Measurements from ENCODE around the gene OLFM1.

The OLFM1 gene

GRCh38 chr9:135068776-135069415 is 18.6 kb upstream of the OLFM1 start:
- H3K27me3 Mint-ChIP-seq = peaks cover 10% of the 10 kb centered on the region
- no peaks in the 10 kb centered on the region for H3K36me3 Mint-ChIP-seq
- no peaks in the 10 kb centered on the region for H3K4me1 Mint-ChIP-seq (ENCODE audit: low read depth)
- H3K4me3 Mint-ChIP-seq = no peak overlapping the region
- H3K27ac Mint-ChIP-seq = no peak overlapping the region
- H3K9me3 Mint-ChIP-seq (ENCODE audit: low read depth) = peaks cover 7% of the 10 kb centered on the region

DNA sequence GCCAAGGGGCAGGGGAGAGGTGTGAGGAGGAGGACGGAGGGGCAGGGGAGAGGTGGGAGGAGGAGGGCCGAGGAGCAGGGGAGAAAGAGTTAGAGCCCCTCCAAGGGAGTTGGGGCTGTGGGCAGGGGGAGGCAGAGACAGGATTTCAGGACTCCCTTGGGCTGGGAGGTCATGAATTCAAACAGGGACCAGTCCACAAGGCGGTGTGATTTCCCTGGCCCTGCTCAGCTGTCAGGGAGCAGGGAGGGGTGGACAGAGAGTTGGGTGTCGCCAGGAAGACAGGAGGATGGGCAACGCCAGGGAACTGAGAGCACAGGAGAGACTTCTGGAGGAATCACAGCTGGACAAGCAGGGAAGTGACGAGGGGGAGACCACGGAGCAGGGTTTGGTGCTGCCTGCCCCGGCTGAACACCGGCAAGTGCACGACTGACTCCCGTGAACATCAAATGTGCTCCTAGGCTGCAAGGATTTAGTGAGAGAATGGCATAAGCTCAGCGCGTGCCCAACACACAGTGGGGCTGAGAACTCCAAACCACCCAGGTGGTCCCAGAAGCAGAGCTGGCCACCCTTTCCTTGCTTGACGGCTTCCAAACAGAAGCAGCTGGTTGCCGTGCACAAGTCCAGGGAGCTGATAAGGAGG is 17.8 kb upstream of the OLFM1 start:
- H3K36me3 Mint-ChIP-seq = no peaks in the 10 kb centered on the region
- no peak overlapping the region for H3K4me3 Mint-ChIP-seq
- peaks cover 13% of the 10 kb centered on the region for H3K27me3 Mint-ChIP-seq
- H3K4me1 Mint-ChIP-seq (ENCODE audit: low read depth) = peaks cover under 1% of the 10 kb centered on the region
- H3K27ac Mint-ChIP-seq = no peak overlapping the region
- H3K9me3 Mint-ChIP-seq (ENCODE audit: low read depth) = peaks cover 2% of the 10 kb centered on the region

GRCh38 chr9:135070198-135070951 is 17.1 kb upstream of the OLFM1 start:
- Mint-ChIP-seq H3K27me3 (peaks cover 15% of the 10 kb centered on the region), H3K4me3 (no peak overlapping the region), H3K9me3 (ENCODE audit: low read depth) (no peaks in the 10 kb centered on the region), H3K36me3 (no peaks in the 10 kb centered on the region), H3K4me1 (ENCODE audit: low read depth) (peaks cover 3% of the 10 kb centered on the region), H3K27ac (no peak overlapping the region)

DNA sequence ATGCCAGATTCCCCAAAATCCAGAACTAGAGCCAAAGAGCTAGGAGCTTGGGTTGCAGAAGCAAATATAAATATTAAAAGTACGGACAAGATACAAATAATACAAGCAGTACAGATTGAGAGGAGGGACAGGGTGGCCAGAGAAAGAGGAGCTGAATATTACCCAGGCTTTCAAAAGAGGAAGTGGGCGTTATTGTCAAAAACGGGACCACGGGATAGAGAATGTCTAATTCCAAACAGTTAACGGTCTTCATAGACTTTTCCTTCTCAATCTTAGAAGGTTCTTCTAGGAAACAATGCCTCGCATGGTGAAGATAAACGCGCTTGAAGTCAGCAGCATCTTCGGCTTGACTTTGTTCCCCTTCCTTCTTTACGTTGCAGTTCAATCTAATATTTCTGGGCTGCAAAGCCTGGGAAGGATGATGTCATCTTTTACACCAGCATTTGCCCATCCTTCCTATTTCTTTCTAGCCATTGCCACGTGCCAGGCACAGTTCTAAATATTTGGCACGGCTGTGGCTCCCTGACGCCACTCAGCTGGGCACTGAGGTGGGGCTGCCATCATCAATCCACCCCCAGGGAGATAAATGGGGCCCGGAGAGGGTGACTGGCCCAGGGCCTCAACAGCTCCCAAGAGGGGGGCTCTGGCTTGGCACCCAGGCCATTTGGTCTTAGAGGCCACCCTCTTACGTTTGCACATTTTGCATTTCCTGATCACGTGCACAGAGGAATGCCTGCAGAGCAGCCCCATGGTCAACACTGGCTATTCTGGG is 16.3 kb upstream of the OLFM1 start:
- H3K9me3 Mint-ChIP-seq (ENCODE audit: low read depth) = no peaks in the 10 kb centered on the region
- H3K4me1 Mint-ChIP-seq (ENCODE audit: low read depth) = peaks cover 3% of the 10 kb centered on the region
- H3K27me3 Mint-ChIP-seq = peaks cover 11% of the 10 kb centered on the region
- H3K27ac Mint-ChIP-seq = no peak overlapping the region
- H3K36me3 Mint-ChIP-seq = no peaks in the 10 kb centered on the region
- H3K4me3 Mint-ChIP-seq = no peak overlapping the region

DNA sequence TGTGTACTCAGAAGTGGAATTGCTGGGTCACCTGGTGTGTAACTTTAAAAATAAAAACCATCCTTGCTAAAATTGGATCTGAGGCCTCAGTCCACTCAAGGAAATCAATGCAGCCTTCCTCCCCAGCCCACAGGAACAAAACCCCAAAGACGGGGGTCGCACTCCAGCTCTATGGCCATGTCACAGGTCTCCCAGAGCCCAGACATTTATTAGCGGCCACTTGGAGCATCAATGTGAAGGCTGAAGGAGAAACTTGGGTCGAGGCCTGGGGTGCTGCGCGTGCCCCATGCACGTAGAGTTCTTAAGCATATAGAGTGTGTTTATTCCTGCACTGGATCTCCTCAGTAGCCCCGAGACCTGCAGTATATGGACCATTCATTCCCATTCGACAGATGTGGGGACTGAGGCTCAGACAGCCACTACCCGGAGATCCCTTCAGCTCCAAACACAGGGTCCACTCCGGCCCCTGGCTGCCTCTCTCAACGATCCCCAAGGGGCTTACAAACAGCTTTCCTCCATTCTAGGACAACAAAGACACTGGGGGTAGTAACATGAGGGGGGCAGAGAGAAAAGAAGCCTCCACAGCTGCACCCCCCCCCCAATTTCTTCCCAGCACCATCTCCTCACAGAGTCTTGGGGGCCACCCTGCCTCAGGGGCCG is 14.3 kb upstream of the OLFM1 start:
- H3K36me3 Mint-ChIP-seq = no peaks in the 10 kb centered on the region
- no peak overlapping the region for H3K4me3 Mint-ChIP-seq
- no peaks in the 10 kb centered on the region for H3K9me3 Mint-ChIP-seq (ENCODE audit: low read depth)
- peaks cover 4% of the 10 kb centered on the region for H3K4me1 Mint-ChIP-seq (ENCODE audit: low read depth)
- peaks cover 14% of the 10 kb centered on the region for H3K27me3 Mint-ChIP-seq
- no peak overlapping the region for H3K27ac Mint-ChIP-seq

DNA sequence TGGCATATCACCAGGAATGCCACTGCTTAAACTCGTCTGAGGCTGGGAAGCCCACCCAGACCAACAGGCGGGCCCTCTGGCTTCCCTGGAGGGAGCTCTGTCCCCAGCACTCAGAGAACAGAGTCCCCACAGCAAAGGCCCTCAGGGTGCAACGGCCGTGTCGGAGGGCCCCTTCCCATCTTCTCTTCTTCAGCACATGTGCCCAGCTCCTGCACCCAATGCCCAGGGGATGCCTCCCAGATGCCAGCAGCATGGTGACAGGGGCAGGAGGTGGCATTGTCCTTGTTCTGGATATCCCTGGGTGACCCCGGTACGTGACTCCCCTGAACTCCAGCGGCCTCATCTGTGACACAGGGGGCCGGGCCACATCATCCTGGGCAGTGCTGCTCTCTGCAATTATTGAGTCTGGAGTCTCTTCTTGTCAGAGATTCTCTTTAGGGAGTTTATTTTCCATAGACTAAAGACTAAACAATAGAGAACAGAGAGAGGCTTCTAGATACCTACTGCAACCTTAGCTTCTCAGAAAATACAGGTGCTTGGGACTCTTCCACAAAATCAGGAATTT is 13.6 kb upstream of the OLFM1 start:
- peaks cover 14% of the 10 kb centered on the region for H3K27me3 Mint-ChIP-seq
- no peak overlapping the region for H3K4me3 Mint-ChIP-seq
- H3K36me3 Mint-ChIP-seq = no peaks in the 10 kb centered on the region

DNA sequence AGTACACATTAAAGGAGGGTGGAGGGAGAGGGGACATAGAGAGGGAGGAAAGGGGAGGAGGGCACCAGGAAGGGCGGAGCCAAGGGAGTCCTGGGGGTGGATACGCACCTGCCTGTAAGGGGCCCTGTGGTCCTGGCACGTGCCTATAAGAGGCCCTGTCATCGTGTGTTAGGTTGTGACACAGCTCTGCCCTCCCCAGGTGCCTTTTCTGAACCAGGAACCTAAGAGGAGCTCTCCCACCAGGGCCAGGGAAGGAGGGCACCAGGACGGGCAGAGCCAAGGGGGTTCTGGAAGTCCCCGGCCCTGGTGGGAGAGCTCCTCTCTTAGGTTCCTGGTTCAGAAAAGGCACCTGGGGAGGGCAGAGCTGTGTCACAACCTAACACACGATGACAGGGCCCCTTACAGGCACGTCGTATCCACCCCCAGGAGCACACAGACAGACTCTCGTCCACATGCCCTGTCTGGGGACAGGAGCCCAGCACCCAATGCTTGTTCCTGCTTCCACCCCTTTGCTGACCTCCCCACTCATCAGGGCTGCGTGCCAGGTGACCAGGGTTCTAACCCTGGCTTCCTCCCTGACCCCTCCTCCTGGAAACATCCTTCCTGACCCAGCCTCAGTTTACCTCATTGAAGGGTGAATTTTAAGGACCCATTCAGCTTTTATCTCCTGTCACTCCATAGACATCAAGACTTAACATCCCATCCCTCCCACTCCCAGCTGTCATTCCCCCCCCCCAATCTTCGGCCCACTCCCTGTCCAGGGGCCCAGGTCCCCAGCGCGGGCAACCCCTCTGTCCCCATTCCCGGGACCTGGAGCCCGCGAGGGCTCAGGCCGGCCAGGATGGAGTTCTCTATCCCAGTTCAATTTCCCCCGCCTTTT is 12.9 kb upstream of the OLFM1 start:
- Mint-ChIP-seq H3K4me3 (no peak overlapping the region), H3K27ac (no peak overlapping the region), H3K27me3 (peaks cover 16% of the 10 kb centered on the region)

More for the DNA sequence above, 13.6 kb upstream of the OLFM1 start:
- peaks cover 4% of the 10 kb centered on the region for H3K4me1 Mint-ChIP-seq (ENCODE audit: low read depth)
- no peaks in the 10 kb centered on the region for H3K9me3 Mint-ChIP-seq (ENCODE audit: low read depth)
- H3K27ac Mint-ChIP-seq = no peak overlapping the region

DNA sequence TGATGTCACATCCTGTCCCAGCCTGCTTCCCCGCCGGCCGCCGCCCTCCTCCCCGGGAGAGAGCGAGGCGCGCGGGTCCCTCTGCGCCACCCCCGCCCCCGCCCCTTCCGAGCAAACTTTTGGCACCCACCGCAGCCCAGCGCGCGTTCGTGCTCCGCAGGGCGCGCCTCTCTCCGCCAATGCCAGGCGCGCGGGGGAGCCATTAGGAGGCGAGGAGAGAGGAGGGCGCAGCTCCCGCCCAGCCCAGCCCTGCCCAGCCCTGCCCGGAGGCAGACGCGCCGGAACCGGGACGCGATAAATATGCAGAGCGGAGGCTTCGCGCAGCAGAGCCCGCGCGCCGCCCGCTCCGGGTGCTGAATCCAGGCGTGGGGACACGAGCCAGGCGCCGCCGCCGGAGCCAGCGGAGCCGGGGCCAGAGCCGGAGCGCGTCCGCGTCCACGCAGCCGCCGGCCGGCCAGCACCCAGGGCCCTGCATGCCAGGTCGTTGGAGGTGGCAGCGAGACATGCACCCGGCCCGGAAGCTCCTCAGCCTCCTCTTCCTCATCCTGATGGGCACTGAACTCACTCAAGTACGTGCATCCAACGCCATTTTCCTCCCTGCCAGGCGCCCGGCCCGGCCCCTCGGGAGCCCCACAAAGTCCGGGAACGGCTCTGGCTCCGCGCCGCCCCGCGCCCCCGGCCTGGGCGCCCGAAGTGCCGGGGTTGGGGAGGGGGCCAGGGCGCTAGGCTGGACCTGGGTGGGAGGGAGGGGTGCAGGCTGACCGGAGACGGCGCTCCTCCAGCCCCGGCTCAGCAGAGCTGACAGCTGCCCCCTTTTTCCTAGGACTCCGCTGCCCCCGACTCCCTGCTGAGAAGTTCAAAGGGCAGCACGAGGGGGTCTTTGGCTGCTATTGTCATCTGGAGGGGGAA is 12.0 kb upstream of the OLFM1 start:
- H3K4me1 Mint-ChIP-seq (ENCODE audit: low read depth) = peaks cover 4% of the 10 kb centered on the region
- H3K27me3 Mint-ChIP-seq = peaks cover 14% of the 10 kb centered on the region
- no peak overlapping the region for H3K4me3 Mint-ChIP-seq
- H3K27ac Mint-ChIP-seq = no peak overlapping the region
- H3K36me3 Mint-ChIP-seq = no peaks in the 10 kb centered on the region
- no peaks in the 10 kb centered on the region for H3K9me3 Mint-ChIP-seq (ENCODE audit: low read depth)

More for the DNA sequence above, 12.9 kb upstream of the OLFM1 start:
- Mint-ChIP-seq H3K9me3 (ENCODE audit: low read depth) (no peaks in the 10 kb centered on the region), H3K36me3 (no peaks in the 10 kb centered on the region), H3K4me1 (ENCODE audit: low read depth) (peaks cover 4% of the 10 kb centered on the region)

- Mint-ChIP-seq H3K9me3 (ENCODE audit: low read depth) (no peaks in the 10 kb centered on the region), H3K27ac (no peak overlapping the region), H3K4me1 (ENCODE audit: low read depth) (peaks cover 4% of the 10 kb centered on the region), H3K36me3 (no peaks in the 10 kb centered on the region), H3K4me3 (no peak overlapping the region), H3K27me3 (peaks cover 14% of the 10 kb centered on the region)
Observed at GRCh38 chr9:135076143-135076875, 11.2 kb upstream of the OLFM1 start.

GRCh38 chr9:135076876-135077430 is 10.5 kb upstream of the OLFM1 start:
- Mint-ChIP-seq H3K9me3 (ENCODE audit: low read depth) (no peaks in the 10 kb centered on the region), H3K27ac (no peak overlapping the region), H3K4me3 (no peak overlapping the region), H3K4me1 (ENCODE audit: low read depth) (peaks cover 4% of the 10 kb centered on the region), H3K36me3 (no peaks in the 10 kb centered on the region), H3K27me3 (peaks cover 14% of the 10 kb centered on the region)

GRCh38 chr9:135077497-135078200 is 9.8 kb upstream of the OLFM1 start:
- H3K27ac Mint-ChIP-seq = no peak overlapping the region

More at GRCh38 chr9:135077497-135078200, 9.8 kb upstream of the OLFM1 start:
- Mint-ChIP-seq H3K4me1 (ENCODE audit: low read depth) (peaks cover 4% of the 10 kb centered on the region), H3K27me3 (peaks cover 14% of the 10 kb centered on the region), H3K4me3 (no peak overlapping the region), H3K9me3 (ENCODE audit: low read depth) (no peaks in the 10 kb centered on the region), H3K36me3 (no peaks in the 10 kb centered on the region)

Data from activated naive CD8-positive, alpha-beta T cell (primary cell).